Endothelial cell of umbilical vein (primary cell): ENCODE results near the gene BTBD2. TPM values are rescaled to one million over a fixed set of nuclear protein-coding genes. Genes with fewer than 3 reads are reported as not detected.

Source experiments
- BruUV-seq: library from RNA; stranded (reverse); fragments of 400-500 nt; replicated peaks from 2 replicates; lab custom pipeline; 2021; lab: Mats Ljungman, UMichigan
- CTCF ChIA-PET: fragments of 300-600, 350-600 bp; sonication (Branson Sonifier 250); formaldehyde crosslinking; loops from one replicate; lab custom pipeline; 2021; ENCODE audit warnings: antibody characterized with exemption, inconsistent platforms; lab: Charles Lee
- POLR2A ChIA-PET: fragments of 300-600, 350-600 bp; sonication (Branson Sonifier 250); formaldehyde crosslinking; loops from one replicate; lab custom pipeline; 2021; ENCODE audit warnings: antibody characterized with exemption, inconsistent platforms; lab: Charles Lee
- DNase-seq: peaks from one replicate; pipeline ENCODE4 v3.0.0-alpha.2; 2011; ENCODE audit warnings: low read depth, low spot score
- FAIRE-seq: peaks from 2 replicates; lab custom pipeline; 2011; peaks lifted over from hg19 to GRCh38; lab: Jason Lieb, UNC
- H2AFZ ChIP-seq: 2 replicates; pipeline ENCODE4 v1.6.0; 2012; ENCODE audit warnings: low read depth, low read length, control low read depth, inconsistent platforms
- H3K27ac ChIP-seq: 2 replicates; pipeline ENCODE4 v1.5.1; 2011; ENCODE audit warnings: low read depth, mild to moderate bottlenecking, control low read depth, low read length, moderate library complexity; ENCODE audit not compliant: insufficient read depth
- H3K27me3 ChIP-seq, 2 experiments: 2 replicates each; pipeline versions ENCODE4 v1.6.0 to v1.6.1; 2011; ENCODE audit warnings: low read length in 2 of 2, mixed read lengths in 1 of 2; ENCODE audit not compliant: control insufficient read depth in 2 of 2, insufficient read depth in 2 of 2
- H3K36me3 ChIP-seq, 2 experiments: 2 replicates in 1 of 2; 3 replicates in 1 of 2; pipeline ENCODE4 v1.5.1; 2011; ENCODE audit warnings: low read length in 2 of 2, mild to moderate bottlenecking in 1 of 2, moderate library complexity in 1 of 2; ENCODE audit not compliant: control insufficient read depth in 2 of 2, insufficient read depth in 2 of 2; ENCODE audit errors: extremely low read depth in 1 of 2
- H3K4me1 ChIP-seq: 3 replicates; pipeline ENCODE4 v1.5.1; 2011; ENCODE audit warnings: mild to moderate bottlenecking, low read length; ENCODE audit not compliant: control insufficient read depth, insufficient read depth; ENCODE audit errors: extremely low read depth
- H3K4me2 ChIP-seq: 2 replicates; pipeline ENCODE4 v1.6.1; 2011; ENCODE audit warnings: low read length, control low read depth, mixed read lengths; ENCODE audit not compliant: insufficient read depth
- H3K4me3 ChIP-seq, 3 experiments: fragments of 200-600 bp in 1 of 3; sonication (generic), shearing (Covaris generic) in 1 of 3; replicated peaks in 1 of 3; 2 replicates each; pipeline ENCODE4 v1.5.1; 2011 to 2016; ENCODE audit warnings: control low read depth in 3 of 3, low read length in 3 of 3, mild to moderate bottlenecking in 2 of 3, inconsistent platforms in 1 of 3, low read depth in 1 of 3, moderate library complexity in 1 of 3; ENCODE audit not compliant: insufficient read depth in 1 of 3
- H3K79me2 ChIP-seq: 2 replicates; pipeline ENCODE4 v1.6.0; 2012; ENCODE audit warnings: low read length, inconsistent platforms; ENCODE audit not compliant: control insufficient read depth, insufficient read depth
- H3K9ac ChIP-seq: replicated peaks from 2 replicates; pipeline ENCODE3; 2011; ENCODE audit warnings: low read length, control low read depth; ENCODE audit not compliant: insufficient read depth; ENCODE audit errors: extremely low read depth
- H3K9me1 ChIP-seq: replicated peaks from 3 replicates; pipeline ENCODE4 v1.6.0; 2011; ENCODE audit warnings: mild to moderate bottlenecking, low read length; ENCODE audit not compliant: control insufficient read depth, insufficient read depth; ENCODE audit errors: extremely low read depth
- H3K9me3 ChIP-seq: replicated peaks from 2 replicates; pipeline ENCODE4 v1.5.1; 2012; ENCODE audit warnings: low read length, inconsistent platforms; ENCODE audit not compliant: control insufficient read depth, insufficient read depth
- H4K20me1 ChIP-seq: replicated peaks from 2 replicates; pipeline ENCODE3; 2011; ENCODE audit warnings: mild to moderate bottlenecking, low read length; ENCODE audit not compliant: control insufficient read depth, insufficient read depth; ENCODE audit errors: extremely low read depth
- CTCF ChIP-seq, 2 donors: IDR thresholded peaks; 1 replicate in 1 of 2; 2 replicates in 1 of 2; pipeline ENCODE4 v1.5.1; 2011; ENCODE audit warnings: low read length in 2 of 2, mild to moderate bottlenecking in 2 of 2, moderate library complexity in 2 of 2, control low read depth in 1 of 2, inconsistent platforms in 1 of 2, low read depth in 1 of 2; ENCODE audit not compliant: insufficient read depth in 1 of 2; ENCODE audit errors: extremely low read depth in 1 of 2
- EZH2 ChIP-seq: IDR thresholded peaks from 2 replicates; pipeline ENCODE4 v1.6.1; 2012; ENCODE audit warnings: borderline replicate concordance, low read depth, mild to moderate bottlenecking, moderate library complexity, low read length, inconsistent platforms; ENCODE audit not compliant: severe bottlenecking
- FOS ChIP-seq: IDR thresholded peaks from 2 replicates; pipeline ENCODE4 v1.6.1; 2011; ENCODE audit warnings: mild to moderate bottlenecking, low read length, moderate library complexity, borderline replicate concordance; ENCODE audit not compliant: insufficient read depth
- GATA2 ChIP-seq: IDR thresholded peaks from 2 replicates; pipeline ENCODE4 v1.7.0; 2011; ENCODE audit warnings: low read depth, mild to moderate bottlenecking, moderate library complexity, mixed read lengths, low read length; ENCODE audit not compliant: insufficient read length, insufficient read depth
- JUN ChIP-seq: IDR thresholded peaks from 2 replicates; pipeline ENCODE4 v1.6.1; 2011; ENCODE audit warnings: borderline replicate concordance, low read depth; ENCODE audit not compliant: insufficient read length, insufficient read depth
- MAX ChIP-seq: IDR thresholded peaks from 2 replicates; pipeline ENCODE4 v1.6.1; 2011; ENCODE audit not compliant: insufficient read depth, insufficient read length
- MYC ChIP-seq: IDR thresholded peaks from one replicate; pipeline ENCODE4 v1.6.1; 2011; ENCODE audit warnings: mild to moderate bottlenecking, low read depth, low read length
- POLR2A ChIP-seq: IDR thresholded peaks from 2 replicates; pipeline ENCODE4 v1.6.1; 2012; ENCODE audit warnings: low read depth, mild to moderate bottlenecking, control low read depth, low read length
- POLR2AphosphoS5 ChIP-seq: IDR thresholded peaks from 2 replicates; pipeline ENCODE4 v1.6.1; 2012; ENCODE audit warnings: low read depth, mild to moderate bottlenecking, control low read depth, low read length, moderate library complexity; ENCODE audit not compliant: insufficient read depth
- dilution Hi-C: fragments of 300-500 bp; cut with MboI; formaldehyde crosslinking; loops from one replicate; pipeline ENCODE4 v1.15.0; 2019; ENCODE audit warnings: low sequenced_read_pairs; ENCODE audit not compliant: extremely low pct_ligation_motif_present
- intact Hi-C: fragments of 100-400 bp; cut with micrococcal nuclease; formaldehyde crosslinking; loops from one replicate; pipeline ENCODE4 v1.10.0; 2022
- polyA plus RNA-seq, 4 experiments: library from polyadenylated mRNA; depleted of rRNA in 3 of 4; stranded (reverse) in 3 of 4; unstranded in 1 of 4; fragments of >200 nt; gene quantifications; 2 replicates each; pipeline versions ENCODE4 v1.2.1 to v1.2.3, GENCODE V29; 2011 to 2012; ENCODE audit warnings: missing spikeins in 1 of 4
- total RNA-seq: library from RNA; stranded (reverse); gene quantifications from 2 replicates; pipeline ENCODE4 v1.2.3, GENCODE V29; 2021

BTBD2 gene
- total and polyA plus RNA-seq, 2 donors (not counting 3 experiments of a cell fraction or from before 2014, with no cell fraction given): 59.2 to 78.2 TPM

GRCh38 chr19:2058570-2059421, 43.3 kb upstream of the BTBD2 start:
- POLR2A ChIA-PET: no interaction called here

More at GRCh38 chr19:2058570-2059421, 43.3 kb upstream of the BTBD2 start:
- intact Hi-C loops (no loop called here), dilution Hi-C loops (no loop called here)
- CTCF ChIA-PET: no interaction called here
- DNase-seq: no peak
- H3K36me3 ChIP-seq: no peaks in the 10 kb centered on the region
- no peak overlapping the region for H3K9ac ChIP-seq
- no peaks in the 10 kb centered on the region for H3K79me2 ChIP-seq
- H3K9me3 ChIP-seq: no peaks in the 10 kb centered on the region
- no peak overlapping the region for H3K27ac ChIP-seq
- FAIRE-seq: no peak
- H4K20me1 ChIP-seq: no peaks in the 10 kb centered on the region
- H3K9me1 ChIP-seq: no peaks in the 10 kb centered on the region
- peaks cover 28% of the 10 kb centered on the region for H3K4me1 ChIP-seq
- no peak overlapping the region for H3K4me2 ChIP-seq
- BruUV-seq: no TSS peak
- TF ChIP-seq POLR2A: no peak
- no peak for TF ChIP-seq GATA2
- TF ChIP-seq MAX: no peak
- no peak for TF ChIP-seq JUN
- TF ChIP-seq MYC: no peak
- no peak for TF ChIP-seq POLR2AphosphoS5
- no peak for TF ChIP-seq EZH2
- TF ChIP-seq CTCF (IDR thresholded peaks at IDR 0.05; ENCODE audit: extremely low read depth in 1 of 2, insufficient read depth in 1 of 2, low read depth in 1 of 2, low read length in 2 of 2): no peak
- TF ChIP-seq FOS: no peak
- H3K27me3 ChIP-seq: no peaks in the 10 kb centered on the region
- no peak overlapping the region for H3K4me3 ChIP-seq
- no peak overlapping the region for H2AFZ ChIP-seq
